ENCODE results near the gene RAPGEF4.

The RAPGEF4 gene

GRCh38 chr2:172708247-172708646, 27.4 kb upstream of the RAPGEF4 start:
- Histone ChIP-seq H3K27ac (ENCODE audit: low read depth, low read length) (no peak overlapping the region), H3K36me3 (ENCODE audit: insufficient read depth, low read length) (no peaks in the 10 kb centered on the region), H3K79me2 (ENCODE audit: control insufficient read depth, insufficient read depth, low read length, unreplicated experiment) (no peaks in the 10 kb centered on the region), H3K27me3 (ENCODE audit: insufficient read depth, low read length) (peaks cover 3% of the 10 kb centered on the region; the same call in 1 of the 2 replicates), H2AFZ (ENCODE audit: low read length, unreplicated experiment) (no peak overlapping the region), H3K4me3 (ENCODE audit: low read depth, low read length) (no peak overlapping the region), H3K4me1 (ENCODE audit: control insufficient read depth, insufficient read depth, low read length, unreplicated experiment) (peaks cover 9% of the 10 kb centered on the region)

- no peak overlapping the region for H3K4me3 ChIP-seq (ENCODE audit: low read depth, low read length)
- H2AFZ ChIP-seq (ENCODE audit: low read length, unreplicated experiment): no peak overlapping the region
- peaks cover 9% of the 10 kb centered on the region for H3K4me1 ChIP-seq (ENCODE audit: control insufficient read depth, insufficient read depth, low read length, unreplicated experiment)
- peaks cover 3% of the 10 kb centered on the region; the same call in 1 of the 2 replicates for H3K27me3 ChIP-seq (ENCODE audit: insufficient read depth, low read length)
- no peaks in the 10 kb centered on the region for H3K36me3 ChIP-seq (ENCODE audit: insufficient read depth, low read length)
- H3K27ac ChIP-seq (ENCODE audit: low read depth, low read length): no peak overlapping the region
- no peaks in the 10 kb centered on the region for H3K79me2 ChIP-seq (ENCODE audit: control insufficient read depth, insufficient read depth, low read length, unreplicated experiment)
Observed at GRCh38 chr2:172709566-172710291, 25.9 kb upstream of the RAPGEF4 start.

- Histone ChIP-seq H2AFZ (ENCODE audit: low read length, unreplicated experiment) (no peak overlapping the region), H3K4me1 (ENCODE audit: control insufficient read depth, insufficient read depth, low read length, unreplicated experiment) (peaks cover 9% of the 10 kb centered on the region), H3K4me3 (ENCODE audit: low read depth, low read length) (no peak overlapping the region), H3K27me3 (ENCODE audit: insufficient read depth, low read length) (peaks cover 3% of the 10 kb centered on the region; the same call in 1 of the 2 replicates), H3K27ac (ENCODE audit: low read depth, low read length) (no peak overlapping the region), H3K79me2 (ENCODE audit: control insufficient read depth, insufficient read depth, low read length, unreplicated experiment) (no peaks in the 10 kb centered on the region), H3K36me3 (ENCODE audit: insufficient read depth, low read length) (no peaks in the 10 kb centered on the region)
Observed at GRCh38 chr2:172710584-172711047, 25.0 kb upstream of the RAPGEF4 start.

- no peak overlapping the region for H3K27ac ChIP-seq (ENCODE audit: low read depth, low read length)
- no peak overlapping the region for H2AFZ ChIP-seq (ENCODE audit: low read length, unreplicated experiment)
- no peaks in the 10 kb centered on the region for H3K36me3 ChIP-seq (ENCODE audit: insufficient read depth, low read length)
- no peak overlapping the region for H3K4me3 ChIP-seq (ENCODE audit: low read depth, low read length)
- H3K4me1 ChIP-seq (ENCODE audit: control insufficient read depth, insufficient read depth, low read length, unreplicated experiment): peaks cover 9% of the 10 kb centered on the region
- H3K79me2 ChIP-seq (ENCODE audit: control insufficient read depth, insufficient read depth, low read length, unreplicated experiment): no peaks in the 10 kb centered on the region
- peaks cover 3% of the 10 kb centered on the region; the same call in 1 of the 2 replicates for H3K27me3 ChIP-seq (ENCODE audit: insufficient read depth, low read length)
Observed at GRCh38 chr2:172711110-172711509, 24.5 kb upstream of the RAPGEF4 start.

- Histone ChIP-seq H3K27ac (ENCODE audit: low read depth, low read length) (no peak overlapping the region), H2AFZ (ENCODE audit: low read length, unreplicated experiment) (no peak overlapping the region), H3K36me3 (ENCODE audit: insufficient read depth, low read length) (no peaks in the 10 kb centered on the region), H3K79me2 (ENCODE audit: control insufficient read depth, insufficient read depth, low read length, unreplicated experiment) (no peaks in the 10 kb centered on the region), H3K4me1 (ENCODE audit: control insufficient read depth, insufficient read depth, low read length, unreplicated experiment) (peaks cover 9% of the 10 kb centered on the region), H3K27me3 (ENCODE audit: insufficient read depth, low read length) (peaks cover 3% of the 10 kb centered on the region; the same call in 1 of the 2 replicates), H3K4me3 (ENCODE audit: low read depth, low read length) (no peak overlapping the region)
Observed at GRCh38 chr2:172712251-172712650, 23.4 kb upstream of the RAPGEF4 start.

GRCh38 chr2:172713365-172713875, 22.2 kb upstream of the RAPGEF4 start:
- peaks cover 9% of the 10 kb centered on the region for H3K4me1 ChIP-seq (ENCODE audit: control insufficient read depth, insufficient read depth, low read length, unreplicated experiment)
- H3K27ac ChIP-seq (ENCODE audit: low read depth, low read length): no peak overlapping the region

GRCh38 chr2:172722481-172722880, 13.2 kb upstream of the RAPGEF4 start:
- Histone ChIP-seq H3K4me1 (ENCODE audit: control insufficient read depth, insufficient read depth, low read length, unreplicated experiment) (no peaks in the 10 kb centered on the region), H3K27ac (ENCODE audit: low read depth, low read length) (no peak overlapping the region), H3K36me3 (ENCODE audit: insufficient read depth, low read length) (no peaks in the 10 kb centered on the region), H3K4me3 (ENCODE audit: low read depth, low read length) (no peak overlapping the region), H3K27me3 (ENCODE audit: insufficient read depth, low read length) (no peaks in the 10 kb centered on the region), H3K79me2 (ENCODE audit: control insufficient read depth, insufficient read depth, low read length, unreplicated experiment) (no peaks in the 10 kb centered on the region), H2AFZ (ENCODE audit: low read length, unreplicated experiment) (no peak overlapping the region)

More at GRCh38 chr2:172713365-172713875, 22.2 kb upstream of the RAPGEF4 start:
- Histone ChIP-seq H3K36me3 (ENCODE audit: insufficient read depth, low read length) (no peaks in the 10 kb centered on the region), H3K27me3 (ENCODE audit: insufficient read depth, low read length) (no peaks in the 10 kb centered on the region), H2AFZ (ENCODE audit: low read length, unreplicated experiment) (no peak overlapping the region), H3K4me3 (ENCODE audit: low read depth, low read length) (no peak overlapping the region), H3K79me2 (ENCODE audit: control insufficient read depth, insufficient read depth, low read length, unreplicated experiment) (no peaks in the 10 kb centered on the region)

- Histone ChIP-seq H3K27ac (ENCODE audit: low read depth, low read length) (no peak overlapping the region), H3K27me3 (ENCODE audit: insufficient read depth, low read length) (no peaks in the 10 kb centered on the region), H3K4me3 (ENCODE audit: low read depth, low read length) (no peak overlapping the region), H2AFZ (ENCODE audit: low read length, unreplicated experiment) (no peak overlapping the region), H3K4me1 (ENCODE audit: control insufficient read depth, insufficient read depth, low read length, unreplicated experiment) (no peaks in the 10 kb centered on the region), H3K36me3 (ENCODE audit: insufficient read depth, low read length) (no peaks in the 10 kb centered on the region), H3K79me2 (ENCODE audit: control insufficient read depth, insufficient read depth, low read length, unreplicated experiment) (no peaks in the 10 kb centered on the region)
Observed at GRCh38 chr2:172723286-172723685, 12.4 kb upstream of the RAPGEF4 start.

- no peaks in the 10 kb centered on the region for H3K79me2 ChIP-seq (ENCODE audit: control insufficient read depth, insufficient read depth, low read length, unreplicated experiment)
- no peaks in the 10 kb centered on the region for H3K36me3 ChIP-seq (ENCODE audit: insufficient read depth, low read length)
- H3K4me1 ChIP-seq (ENCODE audit: control insufficient read depth, insufficient read depth, low read length, unreplicated experiment): no peaks in the 10 kb centered on the region
- no peak overlapping the region for H3K27ac ChIP-seq (ENCODE audit: low read depth, low read length)
- H3K27me3 ChIP-seq (ENCODE audit: insufficient read depth, low read length): no peaks in the 10 kb centered on the region
- H2AFZ ChIP-seq (ENCODE audit: low read length, unreplicated experiment): no peak overlapping the region
- H3K4me3 ChIP-seq (ENCODE audit: low read depth, low read length): no peak overlapping the region
Observed at GRCh38 chr2:172724724-172725123, 10.9 kb upstream of the RAPGEF4 start.

- Histone ChIP-seq H3K27ac (ENCODE audit: low read depth, low read length) (no peak overlapping the region), H3K27me3 (ENCODE audit: insufficient read depth, low read length) (no peaks in the 10 kb centered on the region; the same call in 1 of the 2 replicates), H3K4me1 (ENCODE audit: control insufficient read depth, insufficient read depth, low read length, unreplicated experiment) (no peaks in the 10 kb centered on the region), H3K4me3 (ENCODE audit: low read depth, low read length) (no peak overlapping the region), H3K36me3 (ENCODE audit: insufficient read depth, low read length) (no peaks in the 10 kb centered on the region), H2AFZ (ENCODE audit: low read length, unreplicated experiment) (no peak overlapping the region), H3K79me2 (ENCODE audit: control insufficient read depth, insufficient read depth, low read length, unreplicated experiment) (no peaks in the 10 kb centered on the region)
Observed at GRCh38 chr2:172725284-172725683, 10.4 kb upstream of the RAPGEF4 start.

- H3K4me3 ChIP-seq (ENCODE audit: low read depth, low read length): no peak overlapping the region
- no peaks in the 10 kb centered on the region for H3K36me3 ChIP-seq (ENCODE audit: insufficient read depth, low read length)
- H3K27me3 ChIP-seq (ENCODE audit: insufficient read depth, low read length): peaks cover 4% of the 10 kb centered on the region; the same call in 1 of the 2 replicates
- no peak overlapping the region for H2AFZ ChIP-seq (ENCODE audit: low read length, unreplicated experiment)
- no peak overlapping the region for H3K27ac ChIP-seq (ENCODE audit: low read depth, low read length)
- no peaks in the 10 kb centered on the region for H3K4me1 ChIP-seq (ENCODE audit: control insufficient read depth, insufficient read depth, low read length, unreplicated experiment)
- H3K79me2 ChIP-seq (ENCODE audit: control insufficient read depth, insufficient read depth, low read length, unreplicated experiment): no peaks in the 10 kb centered on the region
Observed at GRCh38 chr2:172725746-172726145, 9.9 kb upstream of the RAPGEF4 start.
